ENCODE measurements around the gene PSG3.
"Not testable (repeated sequence)": the region's sequence is repeated elsewhere in the genome, so short reads cannot be mapped to it uniquely, and the experiment has no call there.

PSG3 gene

GRCh38 chr19:42693760-42694350 lies 46.4 kb downstream of the PSG3 start:
- no peak for DNase-seq

GRCh38 chr19:42683917-42684513 lies 56.3 kb downstream of the PSG3 start:
- DNase-seq: no peak

- not testable (repeated sequence) for DNase-seq
Observed at GRCh38 chr19:42676326-42676725, 64.0 kb downstream of the PSG3 start.

- DNase-seq: not testable (repeated sequence)
Observed at GRCh38 chr19:42674549-42674948, 65.7 kb downstream of the PSG3 start.
